ENCODE measurements around the gene APP.

DNA sequence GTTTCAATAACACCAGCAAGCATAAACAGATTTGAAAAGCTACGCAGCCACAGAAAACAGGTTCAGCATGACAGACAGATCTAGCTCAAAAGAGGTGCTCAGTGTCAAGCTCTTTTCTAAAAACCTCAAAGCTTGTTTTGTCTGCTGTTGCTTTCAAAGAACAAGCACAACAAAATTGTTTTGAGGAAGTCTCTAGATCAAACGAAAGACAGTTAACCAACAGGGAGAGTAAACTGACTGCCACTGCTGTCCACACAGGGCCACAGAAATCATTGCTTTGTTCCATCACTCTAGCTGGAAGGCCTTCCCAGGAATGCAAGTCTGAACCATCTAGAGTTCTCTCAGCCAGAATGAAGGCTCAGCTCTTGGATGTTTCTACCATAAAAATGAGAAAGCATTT lies 12.8 kb downstream of the APP start:
- TF ChIP-seq, protein P1, sequence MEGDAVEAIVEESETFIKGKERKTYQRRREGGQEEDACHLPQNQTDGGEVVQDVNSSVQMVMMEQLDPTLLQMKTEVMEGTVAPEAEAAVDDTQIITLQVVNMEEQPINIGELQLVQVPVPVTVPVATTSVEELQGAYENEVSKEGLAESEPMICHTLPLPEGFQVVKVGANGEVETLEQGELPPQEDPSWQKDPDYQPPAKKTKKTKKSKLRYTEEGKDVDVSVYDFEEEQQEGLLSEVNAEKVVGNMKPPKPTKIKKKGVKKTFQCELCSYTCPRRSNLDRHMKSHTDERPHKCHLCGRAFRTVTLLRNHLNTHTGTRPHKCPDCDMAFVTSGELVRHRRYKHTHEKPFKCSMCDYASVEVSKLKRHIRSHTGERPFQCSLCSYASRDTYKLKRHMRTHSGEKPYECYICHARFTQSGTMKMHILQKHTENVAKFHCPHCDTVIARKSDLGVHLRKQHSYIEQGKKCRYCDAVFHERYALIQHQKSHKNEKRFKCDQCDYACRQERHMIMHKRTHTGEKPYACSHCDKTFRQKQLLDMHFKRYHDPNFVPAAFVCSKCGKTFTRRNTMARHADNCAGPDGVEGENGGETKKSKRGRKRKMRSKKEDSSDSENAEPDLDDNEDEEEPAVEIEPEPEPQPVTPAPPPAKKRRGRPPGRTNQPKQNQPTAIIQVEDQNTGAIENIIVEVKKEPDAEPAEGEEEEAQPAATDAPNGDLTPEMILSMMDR (IDR thresholded peaks at IDR 0.05; ENCODE audit: poor library complexity): no peak
- no peak for TF ChIP-seq EZH2 (IDR thresholded peaks at IDR 0.05; ENCODE audit: borderline replicate concordance)
- TF ChIP-seq EZH2phosphoT487 (IDR thresholded peaks at IDR 0.05; ENCODE audit: low read depth, severe bottlenecking, unreplicated experiment): no peak
